NB4 (cell line): ENCODE measurements around the gene HEXD.

Source experiments
- DNase-seq: peaks from one replicate; pipeline ENCODE4 v3.0.0; 2010; ENCODE audit warnings: low read depth
- H3K4me3 ChIP-seq: one replicate; pipeline ENCODE4 v1.5.1; 2011; ENCODE audit warnings: mild to moderate bottlenecking, low read depth, low read length, moderate library complexity
- CTCF ChIP-seq: IDR thresholded peaks from one replicate; pipeline ENCODE4 v1.5.1; 2012; ENCODE audit warnings: low read depth, low read length
- MAX ChIP-seq: IDR thresholded peaks from 2 replicates; pipeline ENCODE4 v1.6.1; 2011; ENCODE audit warnings: low read depth, low read length
- MYC ChIP-seq: IDR thresholded peaks from 2 replicates; pipeline ENCODE4 v1.6.1; 2011; ENCODE audit warnings: low read depth, low read length
- POLR2A ChIP-seq: IDR thresholded peaks from 2 replicates; pipeline ENCODE4 v1.6.1; 2011; ENCODE audit warnings: mild to moderate bottlenecking; ENCODE audit not compliant: insufficient read length; ENCODE audit errors: extremely low read depth

The HEXD gene

GRCh38 chr17:82386255-82386831, 31.8 kb upstream of the HEXD start:
- H3K4me3 ChIP-seq, result no peak overlapping the region
- TF ChIP-seq CTCF (no peak), MAX (no peak), MYC (no peak), POLR2A (no peak)
- DNase-seq, result no peak

- H3K4me3 ChIP-seq, result no peak overlapping the region
- TF ChIP-seq POLR2A (no peak), CTCF (no peak)
- no peak for DNase-seq
Measured at GRCh38 chr17:82386881-82387704, 31.1 kb upstream of the HEXD start.

- DNase-seq, result no peak
- no peak overlapping the region for H3K4me3 ChIP-seq
- TF ChIP-seq MYC (no peak), POLR2A (no peak), MAX (no peak), CTCF (no peak)
Measured at GRCh38 chr17:82387705-82388106, 30.4 kb upstream of the HEXD start.

- TF ChIP-seq MYC (no peak), POLR2A (no peak), CTCF (no peak), MAX (no peak)
- no peak for DNase-seq
- no peak overlapping the region for H3K4me3 ChIP-seq
Measured at GRCh38 chr17:82388223-82388921, 29.8 kb upstream of the HEXD start.

- TF ChIP-seq CTCF, result no peak
- no peak for TF ChIP-seq POLR2A
- TF ChIP-seq MYC, result 0 out of 2 replicates have a peak, but pooled peaks have one; percentile 26
- no peak overlapping the region for H3K4me3 ChIP-seq
- DNase-seq, result peak; percentile 31
Measured at GRCh38 chr17:82388922-82389283, 29.2 kb upstream of the HEXD start.

- TF ChIP-seq CTCF (no peak), POLR2A (no peak), MAX (no peak), MYC (no peak)
- no peak for DNase-seq
- no peak overlapping the region for H3K4me3 ChIP-seq
Measured at GRCh38 chr17:82389379-82389778, 28.8 kb upstream of the HEXD start.
